Fibroblast of skin of right biceps (primary cell): ENCODE data around the gene VCPKMT.

Experiments
- DNase-seq: peaks from one replicate; pipeline ENCODE4 v3.0.0-alpha.2; 2013

Gene VCPKMT

DNA sequence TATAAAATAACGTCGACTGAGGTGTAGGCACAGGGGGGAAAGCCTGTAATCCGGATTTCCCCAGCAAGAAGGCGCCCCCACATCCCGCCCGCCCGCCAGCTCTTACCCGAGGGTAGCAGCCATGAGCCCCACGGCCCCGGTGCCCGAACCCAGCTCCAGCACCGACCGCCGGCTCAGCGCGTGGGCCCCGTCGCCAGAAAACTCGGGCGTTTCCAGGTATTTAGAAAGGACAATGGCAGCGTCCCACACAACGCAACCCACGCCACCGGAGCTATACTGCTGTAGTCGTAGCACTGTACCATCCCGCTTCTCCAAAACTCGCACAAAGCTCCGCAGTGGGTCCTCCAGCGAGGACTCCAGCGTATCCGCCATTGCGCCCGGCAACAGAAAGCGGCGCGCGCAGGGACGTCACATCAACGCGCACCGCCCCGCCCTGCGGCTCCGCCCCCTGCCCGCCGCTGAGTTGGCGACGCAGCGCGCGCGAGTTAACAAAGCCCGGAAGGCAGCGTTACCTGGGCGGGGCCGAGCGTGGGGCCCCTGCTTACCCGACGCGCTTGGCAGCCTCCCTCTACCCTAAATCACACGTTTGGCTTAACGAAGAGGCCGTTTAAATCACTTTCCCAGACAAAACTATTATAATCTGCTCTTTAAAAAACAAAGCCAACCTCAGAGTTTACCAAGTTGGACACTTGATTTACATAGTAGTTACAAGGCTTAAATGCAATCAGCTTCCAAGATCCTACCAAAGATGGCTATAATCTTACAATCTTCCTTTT is at the start of gene VCPKMT:
Gene VCPKMT (minus strand): TSS at position 392 of the 776 bp plus-strand sequence. CDS start 20 bp downstream, at position 372.
- DNase-seq: peak; percentile 94

DNA sequence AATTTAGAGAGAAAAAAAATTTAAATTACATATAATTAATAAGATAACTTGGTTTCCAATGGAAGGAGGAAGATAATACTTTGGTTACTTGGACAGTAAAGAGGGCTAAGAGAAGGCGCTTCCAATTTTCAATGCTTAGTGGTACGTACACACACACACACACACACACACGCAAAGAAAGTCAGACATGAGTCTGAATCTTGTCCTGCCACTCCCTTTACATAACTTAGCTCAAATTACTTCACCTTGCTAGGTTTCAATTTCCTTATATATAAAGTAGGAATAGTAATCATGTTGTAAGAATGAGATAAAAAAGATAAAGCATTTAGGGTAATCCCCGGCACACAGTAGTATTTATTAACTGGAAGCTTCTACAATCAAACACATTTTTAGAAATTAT is 39.7 kb upstream of the VCPKMT start:
- DNase-seq: no peak

DNA sequence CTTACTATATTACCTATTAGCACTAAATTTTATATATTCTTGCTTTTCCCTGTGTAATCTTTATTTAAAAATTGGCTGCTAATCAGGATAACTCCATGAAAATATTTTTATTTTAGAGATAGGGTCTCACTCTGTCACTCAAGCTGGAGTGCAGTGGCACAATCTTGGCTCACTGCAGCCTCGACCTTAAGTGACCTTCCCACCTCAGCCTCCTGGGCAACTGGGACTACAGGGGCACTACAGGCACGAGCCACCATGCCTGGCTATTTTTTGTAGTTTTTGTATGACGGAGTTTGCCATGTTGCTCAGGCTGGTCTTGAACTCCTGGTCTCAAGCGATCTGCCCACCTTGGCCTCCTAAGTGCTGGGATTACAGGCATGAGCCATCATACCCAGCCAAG is 32.4 kb upstream of the VCPKMT start:
- no peak for DNase-seq

DNA sequence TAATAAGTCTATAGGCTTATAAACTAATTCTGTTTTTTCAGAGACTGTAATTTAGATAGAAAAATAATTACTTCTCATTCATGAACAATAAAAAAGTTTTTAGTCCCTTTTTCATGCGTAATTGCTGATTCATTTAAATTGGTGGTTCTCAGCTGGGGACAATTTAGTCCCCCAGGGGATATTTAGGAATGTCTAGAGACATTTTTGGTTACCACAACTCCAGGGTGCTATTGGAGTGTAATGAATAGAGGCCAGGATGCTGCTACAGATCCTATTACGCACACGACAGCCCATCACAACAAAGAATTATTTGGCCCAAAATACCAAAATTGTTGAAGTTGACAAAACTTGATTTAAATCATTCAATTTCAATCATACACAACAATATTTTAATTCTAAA is 22.8 kb upstream of the VCPKMT start:
- DNase-seq: peak; percentile 60

DNA sequence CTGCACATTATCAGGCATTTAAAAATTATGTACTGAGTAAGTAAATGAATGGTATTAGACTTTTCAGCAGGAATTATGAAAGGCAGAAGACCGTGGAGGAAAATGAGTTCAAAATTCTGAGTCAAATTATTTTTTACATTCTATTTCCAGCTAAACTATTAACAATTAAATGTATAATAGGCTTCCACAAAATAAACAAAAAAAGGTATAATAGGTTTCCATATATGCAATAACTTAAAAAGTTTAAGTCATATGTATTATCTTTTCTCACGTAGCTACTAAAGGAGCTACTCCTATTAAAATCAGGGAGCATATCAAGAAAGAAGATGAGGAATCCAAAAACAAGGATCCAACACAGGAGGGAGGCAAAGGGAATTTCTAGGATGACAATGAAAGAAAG is 11.4 kb upstream of the VCPKMT start:
- DNase-seq: no peak

DNA sequence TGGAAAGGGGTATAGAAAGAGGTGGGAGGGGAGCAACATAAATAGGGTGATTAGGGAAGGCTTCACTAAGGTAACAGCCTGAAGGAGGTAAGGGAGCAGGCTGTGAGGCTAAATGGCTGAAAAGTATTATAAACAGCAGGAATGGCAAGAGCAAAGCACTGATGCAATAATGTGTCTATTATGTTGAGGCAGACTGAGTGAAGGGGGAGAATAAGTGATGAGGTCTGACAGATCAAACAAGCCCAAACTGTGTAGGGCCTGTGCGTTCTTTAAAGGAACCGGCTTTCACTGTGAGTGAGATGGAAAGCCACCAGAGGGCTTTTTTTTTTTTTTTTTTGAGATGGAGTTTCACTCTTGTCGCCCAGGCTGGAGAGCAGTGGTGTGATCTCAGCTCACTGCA is 6.7 kb upstream of the VCPKMT start:
- no peak for DNase-seq

DNA sequence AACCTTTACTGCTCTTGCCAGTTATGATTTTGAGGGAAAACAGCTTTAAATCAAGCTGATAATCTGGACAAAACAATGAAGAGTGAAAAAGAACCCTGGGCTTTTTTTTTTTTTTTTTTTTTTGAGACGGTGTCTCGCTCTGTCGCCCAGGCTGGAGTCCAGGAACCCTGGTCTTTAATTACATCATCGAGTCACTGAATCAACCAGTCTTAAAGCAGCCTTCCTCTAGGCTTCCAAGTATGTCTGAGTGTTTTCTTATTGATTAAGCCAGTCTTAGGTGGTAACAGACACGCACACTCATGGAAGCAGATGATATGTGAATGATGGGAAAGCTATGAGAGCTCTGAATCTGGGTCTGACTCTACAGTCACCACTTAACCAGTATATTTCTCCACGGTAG is 5.9 kb upstream of the VCPKMT start:
- DNase-seq: no peak

DNA sequence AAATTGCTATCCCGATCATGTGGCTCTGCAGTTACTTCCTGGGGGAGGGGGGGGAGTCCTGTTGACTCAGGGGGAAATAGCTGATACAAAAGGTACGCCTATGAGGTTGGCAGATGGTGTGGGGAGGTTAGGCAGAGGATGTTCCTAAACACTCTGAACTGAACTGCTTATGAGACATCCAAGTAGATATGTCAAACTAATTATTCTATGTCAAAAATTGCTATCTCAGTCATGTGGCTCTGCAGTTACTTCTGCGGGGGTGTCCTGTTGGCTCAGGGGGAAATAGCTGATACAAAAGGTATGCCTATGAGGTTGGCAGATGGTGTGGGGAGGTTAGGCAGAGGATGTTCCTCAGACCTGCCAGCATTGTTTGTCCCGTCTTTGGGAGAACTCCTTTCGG is 5.1 kb upstream of the VCPKMT start:
- DNase-seq: no peak

DNA sequence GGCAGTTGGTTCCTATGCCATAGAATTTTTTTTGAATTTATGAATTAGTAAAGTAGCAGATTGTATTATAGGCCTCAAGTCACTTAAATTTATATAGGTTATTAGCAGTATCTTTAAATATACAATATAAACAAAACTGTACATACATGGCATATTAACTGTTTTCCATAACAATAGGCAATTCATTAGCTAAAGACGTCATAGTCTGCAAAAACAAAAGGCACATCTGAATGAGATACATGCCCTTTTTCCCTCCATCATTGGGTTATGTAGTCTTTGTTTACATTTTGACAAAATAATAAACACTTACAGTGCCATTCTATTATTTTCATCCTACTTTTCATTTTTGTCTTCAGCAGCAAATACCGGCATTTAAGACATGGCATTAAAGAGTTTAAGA is 1.1 kb upstream of the VCPKMT start:
- DNase-seq: no peak

DNA sequence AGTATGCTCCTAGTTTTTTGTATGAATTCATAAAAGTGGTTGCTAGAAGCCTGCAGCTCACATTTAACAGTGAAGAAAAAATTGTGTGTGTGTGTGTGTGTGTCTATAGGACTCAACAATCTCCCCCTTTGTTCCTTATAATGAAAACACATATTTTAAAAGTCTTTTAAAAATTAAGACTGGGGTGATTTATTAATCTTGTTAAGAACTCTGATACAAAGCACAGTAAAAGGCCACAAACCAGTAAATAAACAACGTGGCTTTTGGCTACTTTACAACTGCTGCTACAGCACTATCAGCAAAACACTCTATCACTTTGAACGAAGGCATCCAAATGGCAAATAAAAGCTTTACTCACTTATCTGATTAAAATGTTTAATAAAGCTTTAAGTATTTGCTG is 594 bp upstream of the VCPKMT start:
- no peak for DNase-seq

DNA sequence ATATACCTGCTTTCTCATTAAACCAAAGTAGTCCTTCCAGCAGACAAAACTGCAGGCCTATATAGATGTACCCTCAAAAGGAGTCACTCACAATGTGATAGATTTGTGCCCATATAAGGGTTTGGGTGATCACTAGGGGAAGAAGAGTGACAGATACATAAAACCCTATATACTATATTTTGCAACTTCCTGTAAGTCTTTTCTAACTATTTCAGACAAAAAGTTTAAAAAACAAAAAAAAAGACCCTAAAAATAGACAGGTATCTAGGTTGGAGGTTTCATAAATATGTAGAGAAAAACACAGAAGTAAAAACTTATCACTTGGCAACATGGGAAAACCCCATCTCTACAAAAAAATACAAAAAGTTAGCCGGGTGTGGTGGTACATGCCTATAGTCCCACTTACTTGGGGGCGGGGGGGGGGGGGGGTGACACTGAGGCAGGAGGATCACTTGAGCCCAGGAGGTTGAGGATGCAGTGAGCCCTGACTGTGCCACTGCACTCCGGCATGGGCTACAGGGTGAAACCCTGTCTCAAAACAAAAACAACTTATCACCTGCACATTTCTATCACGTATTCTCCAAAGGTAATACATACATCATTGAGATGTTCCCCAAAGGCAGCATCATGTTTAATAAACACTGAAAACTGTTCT is 2.9 kb downstream of the VCPKMT start:
- DNase-seq: no peak

DNA sequence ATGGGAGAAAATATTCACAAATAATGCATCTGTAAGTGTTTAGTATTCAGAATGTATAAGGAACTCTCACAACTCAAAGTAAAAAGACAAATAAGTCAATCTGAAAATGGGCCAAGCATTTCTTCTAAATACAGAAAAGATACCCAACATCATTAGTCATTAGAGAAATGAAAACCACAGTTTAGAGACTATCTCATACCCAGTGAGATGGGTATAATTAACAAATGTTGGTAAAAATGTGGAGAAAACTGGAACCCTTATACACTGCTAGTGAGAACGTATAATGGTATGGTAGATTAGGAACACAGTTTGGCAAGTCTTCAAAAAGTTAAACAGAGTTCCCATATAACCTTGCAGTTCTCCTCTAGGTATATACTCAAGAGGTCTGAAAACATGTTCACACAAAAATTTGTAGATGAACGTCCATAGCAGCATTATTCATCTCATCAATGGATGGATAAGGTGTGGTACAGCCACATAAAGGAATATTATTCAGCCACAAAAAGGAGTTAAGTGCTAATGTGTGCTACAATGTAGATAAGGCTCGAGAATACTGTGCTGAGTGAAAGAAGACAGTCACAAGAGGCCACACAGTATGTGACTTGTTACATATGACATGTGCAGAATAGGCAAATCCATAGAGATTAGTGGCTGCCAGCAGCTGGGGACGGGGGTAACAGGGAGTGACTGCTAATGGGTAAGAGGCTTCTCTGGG is 5.9 kb downstream of the VCPKMT start:
- DNase-seq: no peak

DNA sequence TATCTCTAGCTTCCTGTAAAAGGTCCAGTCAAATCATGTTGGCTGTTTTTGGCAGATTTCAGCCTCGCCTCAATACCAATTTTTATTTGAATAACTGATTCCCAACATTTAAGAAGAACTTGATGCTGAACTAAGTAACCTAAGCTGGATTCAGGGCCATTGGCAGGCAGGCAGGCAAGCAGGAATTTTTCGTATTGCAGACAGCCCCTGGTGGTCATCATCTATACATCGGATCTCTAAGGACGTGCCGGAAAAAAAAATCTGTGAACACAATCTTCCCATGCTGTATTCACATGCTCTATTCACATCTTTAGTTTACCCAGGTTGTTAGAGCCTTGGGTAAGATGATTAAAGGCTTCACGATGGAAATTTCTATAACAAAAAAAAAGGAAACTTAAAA is 7.0 kb downstream of the VCPKMT start:
- peak; percentile 38 for DNase-seq

DNA sequence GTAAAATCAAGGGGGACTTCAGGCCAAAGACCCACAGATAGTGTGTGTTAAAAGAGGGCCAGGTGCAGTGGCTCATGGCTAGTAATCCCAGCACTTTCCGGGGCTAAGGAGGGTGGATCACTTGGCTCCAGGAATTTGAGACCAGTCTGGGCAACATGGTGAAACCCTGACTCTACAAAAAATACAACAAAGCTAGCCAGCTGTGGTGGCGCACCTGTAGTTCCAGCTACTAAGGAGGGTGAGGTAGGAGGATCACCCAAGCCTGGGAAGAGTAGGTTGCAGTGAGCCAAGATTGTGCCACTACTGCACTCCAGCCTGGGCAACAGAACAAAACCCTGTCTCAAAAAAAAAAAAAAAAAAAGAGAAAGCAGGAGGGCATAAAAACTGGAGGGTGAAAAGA is 8.5 kb downstream of the VCPKMT start:
- DNase-seq: no peak

DNA sequence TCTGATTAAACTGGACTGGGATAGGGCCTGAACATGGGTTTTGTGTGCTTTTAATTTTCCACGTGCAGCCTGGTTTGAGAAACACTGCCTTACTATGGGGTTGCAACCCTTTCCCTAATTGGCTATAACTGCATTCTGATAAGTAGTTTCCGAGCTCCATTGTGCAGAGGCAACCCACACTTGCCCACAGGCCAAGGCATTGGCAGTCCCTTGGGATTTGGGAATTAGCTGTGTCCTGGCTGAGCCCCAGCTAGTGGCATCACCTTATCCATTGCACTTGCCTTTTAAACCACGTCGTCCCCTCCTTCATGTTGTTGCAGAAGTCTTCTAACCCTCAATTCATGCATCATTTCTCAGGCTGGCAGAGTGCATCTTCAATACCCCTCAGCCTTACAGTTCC is 10.2 kb downstream of the VCPKMT start:
- DNase-seq: no peak

DNA sequence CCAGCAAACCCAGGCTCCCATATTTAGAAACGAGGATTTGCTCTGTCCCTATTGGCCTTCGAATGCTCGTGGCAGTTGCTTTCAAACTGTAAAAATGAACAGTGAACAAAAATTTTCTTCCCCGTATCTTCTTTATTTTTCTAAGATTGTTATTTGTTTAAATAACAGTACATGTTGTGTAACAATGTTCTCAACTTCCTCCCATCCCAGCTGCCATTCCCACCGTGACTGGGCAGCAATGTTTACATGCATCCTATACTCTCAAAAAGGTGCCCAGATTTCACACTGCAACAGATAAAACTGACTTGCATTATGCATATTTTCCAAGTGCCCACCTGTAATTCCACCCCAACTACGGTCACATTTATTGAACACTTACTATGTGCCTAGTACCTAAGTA is 12.8 kb downstream of the VCPKMT start:
- DNase-seq: no peak

DNA sequence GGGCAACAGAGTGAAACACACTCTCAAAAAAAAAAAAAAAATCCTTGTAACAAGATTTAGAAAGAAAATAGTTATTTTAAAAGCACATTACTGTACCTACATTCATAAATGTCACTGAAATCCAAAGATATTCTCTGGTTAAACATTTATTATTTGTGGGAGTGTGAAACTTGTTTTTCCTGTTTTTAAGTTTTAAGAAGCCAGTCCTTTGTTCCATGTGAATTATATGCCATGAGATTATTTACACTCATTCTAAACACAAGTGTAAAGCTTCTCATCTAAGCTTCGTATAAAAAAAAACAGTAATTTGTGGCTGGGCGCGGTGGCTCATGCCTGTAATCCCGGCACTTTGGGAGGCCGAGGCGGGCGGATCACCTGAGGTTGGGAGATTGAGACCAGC is 15.0 kb downstream of the VCPKMT start:
- DNase-seq: no peak

DNA sequence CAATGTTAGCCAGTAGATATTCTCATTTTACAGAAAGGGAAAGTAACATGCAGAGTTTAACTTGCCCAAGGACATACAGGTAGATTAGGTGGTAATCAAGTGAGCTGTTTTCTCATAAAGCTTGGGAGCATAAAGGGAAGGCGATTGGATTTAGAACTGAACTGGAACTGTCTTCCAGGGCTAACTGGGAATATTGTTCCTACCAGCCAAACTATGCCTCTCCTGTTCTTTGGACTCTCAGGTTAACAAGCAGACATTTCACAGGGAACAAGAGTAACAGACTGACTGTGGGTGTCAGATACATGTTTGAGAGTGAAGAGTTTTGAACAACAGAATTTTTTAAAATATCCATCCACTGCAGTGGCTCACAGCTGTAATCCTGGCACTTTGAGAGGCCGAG is 15.6 kb downstream of the VCPKMT start:
- no peak for DNase-seq

DNA sequence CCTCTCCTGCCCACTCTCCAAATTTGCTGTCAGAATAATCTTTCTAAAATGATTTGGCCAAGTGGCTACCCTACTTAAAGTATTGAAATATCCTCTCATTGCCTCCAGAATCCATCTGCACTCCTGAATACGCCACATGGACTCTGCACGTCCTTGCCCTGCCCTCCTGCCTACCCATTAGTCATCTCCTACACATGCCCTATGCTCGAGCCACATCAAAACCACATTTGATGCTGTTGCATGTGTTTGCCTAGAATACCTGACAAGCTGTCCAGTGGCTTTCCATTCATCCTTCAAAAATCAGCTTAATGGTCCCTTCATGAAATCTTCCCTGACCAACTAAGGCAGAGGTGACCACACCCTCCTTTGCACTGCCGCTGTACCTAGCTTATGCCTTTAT is 17.0 kb downstream of the VCPKMT start:
- DNase-seq: no peak

DNA sequence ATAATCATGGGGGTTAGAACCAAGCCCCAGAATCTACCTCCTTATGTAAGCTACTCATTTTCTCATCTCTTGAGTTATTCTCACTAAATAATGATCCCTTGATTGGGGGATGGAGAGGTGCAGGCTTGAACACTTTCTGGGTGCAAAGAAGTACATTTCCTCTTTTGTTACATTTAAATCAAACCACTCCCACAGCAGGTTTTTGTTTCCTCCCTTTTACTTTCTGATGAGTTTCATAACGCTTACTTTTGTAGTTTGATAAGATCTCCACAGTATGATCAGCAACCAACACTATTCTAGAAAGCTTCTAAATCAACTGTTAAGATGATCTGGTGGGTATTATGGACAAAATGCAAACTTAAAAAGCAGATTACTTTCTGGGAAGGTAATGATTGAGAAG is 20.5 kb downstream of the VCPKMT start:
- DNase-seq: no peak

DNA sequence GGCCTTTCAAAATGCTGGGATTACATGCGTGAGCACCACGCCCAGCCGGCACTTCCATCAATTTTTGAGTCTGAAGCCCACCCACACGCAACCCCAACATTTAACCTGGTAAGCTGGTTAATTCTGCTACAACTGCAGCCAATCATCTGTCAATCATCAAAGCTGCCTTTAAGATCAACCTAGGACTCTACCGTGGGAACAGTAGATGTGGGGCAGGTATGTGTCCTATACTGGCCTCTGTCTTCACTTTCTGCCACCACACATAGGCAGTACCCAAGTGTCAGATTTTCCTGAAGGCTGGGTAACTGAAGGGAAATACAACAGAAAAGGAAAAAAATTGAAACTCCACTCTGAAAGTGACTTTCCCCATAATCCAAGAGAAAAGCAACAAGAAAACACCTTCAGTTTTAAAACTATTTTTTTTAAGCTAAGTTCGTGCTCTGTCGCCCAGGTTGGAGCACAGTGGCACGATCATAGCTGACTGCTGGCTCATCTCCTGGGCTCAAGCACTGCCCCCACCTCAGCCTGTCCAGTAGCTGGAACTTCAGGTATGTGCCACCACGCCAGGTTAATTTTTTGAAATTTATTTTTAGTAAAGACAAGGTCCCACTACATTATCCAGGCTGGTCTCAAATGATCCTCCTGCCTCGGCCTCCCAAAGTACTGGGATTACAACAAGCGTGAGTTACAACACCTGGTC is 22.2 kb downstream of the VCPKMT start:
- no peak for DNase-seq

DNA sequence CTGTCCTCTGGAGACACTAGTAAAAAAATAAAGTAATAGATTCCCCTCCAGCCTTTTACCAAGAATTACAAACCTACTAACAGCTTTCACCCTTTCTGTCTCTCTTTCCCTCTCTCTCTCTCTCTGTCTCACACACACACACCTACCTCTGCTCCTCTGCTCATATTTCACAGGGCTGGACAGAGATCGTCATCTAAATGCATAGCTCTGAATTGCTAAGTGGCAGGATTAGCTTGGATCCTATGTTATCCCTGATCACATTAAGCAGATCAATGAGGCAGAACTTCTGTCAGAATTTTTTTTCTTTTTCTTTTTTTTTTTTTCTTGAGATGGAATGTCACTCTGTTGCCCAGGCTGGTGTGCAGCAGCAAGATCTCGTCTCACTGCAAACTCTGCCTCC is 22.9 kb downstream of the VCPKMT start:
- DNase-seq: no peak

DNA sequence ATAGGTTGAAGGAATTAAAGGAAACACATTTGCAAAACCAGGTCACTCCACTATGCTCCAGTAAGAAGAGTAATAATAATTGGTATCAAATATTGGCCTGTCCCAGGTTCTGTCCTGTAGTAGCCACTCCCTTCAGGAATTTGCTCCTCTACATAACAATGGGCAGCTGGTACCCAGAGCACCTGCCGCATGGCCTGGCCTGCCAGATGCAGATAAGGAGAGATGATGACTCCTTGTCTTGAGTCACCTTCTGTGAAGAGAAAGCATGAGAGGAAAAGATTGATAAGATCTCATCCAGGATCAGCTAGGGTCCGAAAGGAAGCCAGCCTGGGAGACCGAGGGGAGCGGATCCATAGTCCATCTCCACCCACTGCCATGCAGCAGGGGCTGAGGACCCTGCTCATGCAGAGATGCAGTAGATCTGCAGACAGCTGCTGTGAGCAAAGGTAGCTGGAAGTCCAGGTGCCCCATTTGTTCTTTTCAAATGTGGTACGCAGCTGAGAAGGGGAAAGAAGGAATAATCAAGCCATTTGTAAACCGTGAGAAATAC is 24.3 kb downstream of the VCPKMT start:
- DNase-seq: no peak
